ENCODE measurements around the gene PPAT.
A peak's percentile ranks its signal among the peaks of the same experiment; 100 is the strongest.

PPAT gene

GRCh38 chr4:56424176-56424575 lies 11.2 kb downstream of the PPAT start:
- Histone ChIP-seq H3K4me3 (ENCODE audit: insufficient read depth in 1 of 2, low read depth in 1 of 2, low read length in 2 of 2) (no peak overlapping the region), H3K18ac (ENCODE audit: low read depth in 1 of 2, low read length in 2 of 2) (no peak overlapping the region)

GRCh38 chr4:56417396-56417795 lies 18.0 kb downstream of the PPAT start:
- WGBS, result 98% methylated on average over 3 of the region's 3 CpGs
- no peak overlapping the region for H2BK5ac ChIP-seq (ENCODE audit: low read depth, low read length, poor library complexity, severe bottlenecking)
- no peak overlapping the region for H3K4me2 ChIP-seq (ENCODE audit: low read length, poor library complexity, severe bottlenecking)
- H2BK12ac ChIP-seq (ENCODE audit: low read length in 2 of 2), result no peak overlapping the region
- peaks cover 0 to 5% of the 10 kb centered on the region in 2 experiments for H3K36me3 ChIP-seq (ENCODE audit: control insufficient read depth in 1 of 2, insufficient read depth in 2 of 2, low read depth in 1 of 2, low read length in 2 of 2)
- H4K8ac ChIP-seq (ENCODE audit: low read length), result no peak overlapping the region
- H3K23ac ChIP-seq (ENCODE audit: low read length in 2 of 2), result no peak overlapping the region
- no peaks in the 10 kb centered on the region for H3K27me3 ChIP-seq (ENCODE audit: control insufficient read depth in 1 of 2, insufficient read depth in 1 of 2, low read length in 2 of 2)
- H3K18ac ChIP-seq (ENCODE audit: low read depth in 1 of 2, low read length in 2 of 2), result no peak overlapping the region
- H3K27ac ChIP-seq (ENCODE audit: low read length, poor library complexity, severe bottlenecking), result no peak overlapping the region
- no peak overlapping the region for H3K14ac ChIP-seq (ENCODE audit: low read length in 2 of 2)
- H3K79me1 ChIP-seq (replicated peaks; ENCODE audit: low read length, poor library complexity, severe bottlenecking), result peaks cover 27% of the 10 kb centered on the region
- H3K4me3 ChIP-seq (ENCODE audit: insufficient read depth in 1 of 2, low read depth in 1 of 2, low read length in 2 of 2), result no peak overlapping the region
- H2BK120ac ChIP-seq (ENCODE audit: low read depth, low read length), result no peak overlapping the region
- no peaks in the 10 kb centered on the region for H3K9me3 ChIP-seq (ENCODE audit: control insufficient read depth, low read length)
- H3K4me1 ChIP-seq (ENCODE audit: control insufficient read depth, insufficient read depth, low read depth, low read length), result peaks cover 1% of the 10 kb centered on the region
- H3K9ac ChIP-seq (ENCODE audit: low read length), result no peak overlapping the region
- DNase-seq, result no peak
- no peak overlapping the region for H2AFZ ChIP-seq (ENCODE audit: low read depth, low read length)
- H2BK15ac ChIP-seq (ENCODE audit: low read depth, poor library complexity, severe bottlenecking), result no peak overlapping the region
- no peak overlapping the region for H2AK5ac ChIP-seq (ENCODE audit: low read length, severe bottlenecking)
- H3K4ac ChIP-seq (ENCODE audit: low read depth in 1 of 2, low read length in 2 of 2), result no peak overlapping the region
- no peak overlapping the region for H4K91ac ChIP-seq (ENCODE audit: low read length)

More at GRCh38 chr4:56424176-56424575, 11.2 kb downstream of the PPAT start:
- H3K4me2 ChIP-seq (ENCODE audit: low read length, poor library complexity, severe bottlenecking), result no peak overlapping the region
- no peak overlapping the region for H4K91ac ChIP-seq (ENCODE audit: low read length)
- no peak overlapping the region for H3K14ac ChIP-seq (ENCODE audit: low read length in 2 of 2)
- no peak overlapping the region for H2BK15ac ChIP-seq (ENCODE audit: low read depth, poor library complexity, severe bottlenecking)
- 96% methylated on average over 3 of the region's 5 CpGs for WGBS
- H2AK5ac ChIP-seq (ENCODE audit: low read length, severe bottlenecking), result no peak overlapping the region
- H3K9me3 ChIP-seq (ENCODE audit: control insufficient read depth, low read length), result no peaks in the 10 kb centered on the region
- H3K9ac ChIP-seq (ENCODE audit: low read length), result no peak overlapping the region
- H3K36me3 ChIP-seq (ENCODE audit: control insufficient read depth in 1 of 2, insufficient read depth in 2 of 2, low read depth in 1 of 2, low read length in 2 of 2), result peaks cover 0 to 5% of the 10 kb centered on the region in 2 experiments
- no peak overlapping the region for H3K27ac ChIP-seq (ENCODE audit: low read length, poor library complexity, severe bottlenecking)
- no peak for DNase-seq
- no peak overlapping the region for H2AFZ ChIP-seq (ENCODE audit: low read depth, low read length)
- no peak overlapping the region for H2BK120ac ChIP-seq (ENCODE audit: low read depth, low read length)
- no peak overlapping the region for H3K23ac ChIP-seq (ENCODE audit: low read length in 2 of 2)
- no peaks in the 10 kb centered on the region for H3K27me3 ChIP-seq (ENCODE audit: control insufficient read depth in 1 of 2, insufficient read depth in 1 of 2, low read length in 2 of 2)
- H2BK12ac ChIP-seq (ENCODE audit: low read length in 2 of 2), result no peak overlapping the region
- no peak overlapping the region for H2BK5ac ChIP-seq (ENCODE audit: low read depth, low read length, poor library complexity, severe bottlenecking)
- peaks cover 25% of the 10 kb centered on the region for H3K79me1 ChIP-seq (replicated peaks; ENCODE audit: low read length, poor library complexity, severe bottlenecking)
- no peak overlapping the region for H4K8ac ChIP-seq (ENCODE audit: low read length)
- H3K4me1 ChIP-seq (ENCODE audit: control insufficient read depth, insufficient read depth, low read depth, low read length), result no peaks in the 10 kb centered on the region
- H3K4ac ChIP-seq (ENCODE audit: low read depth in 1 of 2, low read length in 2 of 2), result no peak overlapping the region

GRCh38 chr4:56416349-56416748 lies 19.1 kb downstream of the PPAT start:
- H2BK5ac ChIP-seq (ENCODE audit: low read depth, low read length, poor library complexity, severe bottlenecking), result no peak overlapping the region
- no peak overlapping the region for H3K18ac ChIP-seq (ENCODE audit: low read depth in 1 of 2, low read length in 2 of 2)
- no peak overlapping the region for H2AK5ac ChIP-seq (ENCODE audit: low read length, severe bottlenecking)
- H3K9me3 ChIP-seq (ENCODE audit: control insufficient read depth, low read length), result no peaks in the 10 kb centered on the region
- no peak overlapping the region for H2AFZ ChIP-seq (ENCODE audit: low read depth, low read length)
- no peak overlapping the region for H2BK120ac ChIP-seq (ENCODE audit: low read depth, low read length)
- H2BK12ac ChIP-seq (ENCODE audit: low read length in 2 of 2), result no peak overlapping the region
- H3K27me3 ChIP-seq (ENCODE audit: control insufficient read depth in 1 of 2, insufficient read depth in 1 of 2, low read length in 2 of 2), result no peaks in the 10 kb centered on the region
- no peak overlapping the region for H3K4ac ChIP-seq (ENCODE audit: low read depth in 1 of 2, low read length in 2 of 2)
- peaks cover 1% of the 10 kb centered on the region for H3K4me1 ChIP-seq (ENCODE audit: control insufficient read depth, insufficient read depth, low read depth, low read length)
- H3K79me1 ChIP-seq (replicated peaks; ENCODE audit: low read length, poor library complexity, severe bottlenecking), result peaks cover 24% of the 10 kb centered on the region
- no peak overlapping the region for H4K8ac ChIP-seq (ENCODE audit: low read length)
- H2BK15ac ChIP-seq (ENCODE audit: low read depth, poor library complexity, severe bottlenecking), result no peak overlapping the region
- no peak overlapping the region for H3K9ac ChIP-seq (ENCODE audit: low read length)
- no peak overlapping the region for H3K4me3 ChIP-seq (ENCODE audit: insufficient read depth in 1 of 2, low read depth in 1 of 2, low read length in 2 of 2)
- DNase-seq, result no peak
- peaks cover 0 to 5% of the 10 kb centered on the region in 2 experiments for H3K36me3 ChIP-seq (ENCODE audit: control insufficient read depth in 1 of 2, insufficient read depth in 2 of 2, low read depth in 1 of 2, low read length in 2 of 2)
- H3K4me2 ChIP-seq (ENCODE audit: low read length, poor library complexity, severe bottlenecking), result no peak overlapping the region
- H3K23ac ChIP-seq (ENCODE audit: low read length in 2 of 2), result no peak overlapping the region
- no peak overlapping the region for H3K27ac ChIP-seq (ENCODE audit: low read length, poor library complexity, severe bottlenecking)
- H3K14ac ChIP-seq (ENCODE audit: low read length in 2 of 2), result no peak overlapping the region
- WGBS, result 92% methylated on average over 1 of the region's 3 CpGs
- no peak overlapping the region for H4K91ac ChIP-seq (ENCODE audit: low read length)

- H2BK5ac ChIP-seq (ENCODE audit: low read depth, low read length, poor library complexity, severe bottlenecking), result no peak overlapping the region
- no peak overlapping the region for H2AK5ac ChIP-seq (ENCODE audit: low read length, severe bottlenecking)
- H4K91ac ChIP-seq (ENCODE audit: low read length), result no peak overlapping the region
- H3K27me3 ChIP-seq (ENCODE audit: control insufficient read depth in 1 of 2, insufficient read depth in 1 of 2, low read length in 2 of 2), result no peaks in the 10 kb centered on the region
- H2AFZ ChIP-seq (ENCODE audit: low read depth, low read length), result no peak overlapping the region
- no peak overlapping the region for H2BK15ac ChIP-seq (ENCODE audit: low read depth, poor library complexity, severe bottlenecking)
- no peak overlapping the region for H3K4me2 ChIP-seq (ENCODE audit: low read length, poor library complexity, severe bottlenecking)
- peaks cover 19% of the 10 kb centered on the region for H3K79me1 ChIP-seq (replicated peaks; ENCODE audit: low read length, poor library complexity, severe bottlenecking)
- H4K8ac ChIP-seq (ENCODE audit: low read length), result no peak overlapping the region
- H3K9me3 ChIP-seq (ENCODE audit: control insufficient read depth, low read length), result no peaks in the 10 kb centered on the region
- DNase-seq, result peak; percentile 15
- WGBS, result 97% methylated on average over 3 of the region's 4 CpGs
- no peaks in the 10 kb centered on the region for H3K36me3 ChIP-seq (ENCODE audit: control insufficient read depth in 1 of 2, insufficient read depth in 2 of 2, low read depth in 1 of 2, low read length in 2 of 2)
- H3K4me3 ChIP-seq (ENCODE audit: insufficient read depth in 1 of 2, low read depth in 1 of 2, low read length in 2 of 2), result peak overlapping the region in 1 of 2 experiments; percentile 6
- no peak overlapping the region for H3K27ac ChIP-seq (ENCODE audit: low read length, poor library complexity, severe bottlenecking)
- no peak overlapping the region for H3K14ac ChIP-seq (ENCODE audit: low read length in 2 of 2)
- H2BK120ac ChIP-seq (ENCODE audit: low read depth, low read length), result no peak overlapping the region
- H3K4me1 ChIP-seq (ENCODE audit: control insufficient read depth, insufficient read depth, low read depth, low read length), result peaks cover 1% of the 10 kb centered on the region
- no peak overlapping the region for H3K4ac ChIP-seq (ENCODE audit: low read depth in 1 of 2, low read length in 2 of 2)
- H2BK12ac ChIP-seq (ENCODE audit: low read length in 2 of 2), result no peak overlapping the region
- H3K23ac ChIP-seq (ENCODE audit: low read length in 2 of 2), result no peak overlapping the region
- no peak overlapping the region for H3K18ac ChIP-seq (ENCODE audit: low read depth in 1 of 2, low read length in 2 of 2)
- peak overlapping the region; percentile 64 for H3K9ac ChIP-seq (ENCODE audit: low read length)
Measured at GRCh38 chr4:56414135-56414670, 21.2 kb downstream of the PPAT start.

Measured in mesenchymal stem cell (in vitro differentiated cells and primary cell).